CD4-positive, alpha-beta T cell (primary cell): ENCODE results near the gene SLC22A14. TPM values are rescaled to one million over a fixed set of nuclear protein-coding genes. Genes with fewer than 3 reads are reported as not detected.

Experiments used
- ATAC-seq: fragments of 200-7000 bp; cut with Tn5 transposase; one replicate; pipeline ENCODE4 v1.10.0; 2022; ENCODE audit warnings: mild to moderate bottlenecking; ENCODE audit not compliant: poor library complexity
- CTCF ChIA-PET: fragments of 350-600 bp; sonication (Branson Sonifier 250); formaldehyde crosslinking; loops from one replicate; lab custom pipeline; 2021; ENCODE audit warnings: antibody characterized with exemption, inconsistent platforms; lab: Charles Lee
- POLR2A ChIA-PET: fragments of 350-600 bp; sonication (Branson Sonifier 250); formaldehyde crosslinking; loops from one replicate; lab custom pipeline; 2021; ENCODE audit warnings: antibody characterized with exemption, inconsistent platforms; lab: Charles Lee
- DNase-seq, 14 experiments: peaks; one replicate each; pipeline ENCODE4 v3.0.0-alpha.2; 2013 to 2020; ENCODE audit warnings: mixed read lengths in 2 of 14
- H3K27ac ChIP-seq, 2 donors: one replicate each; pipeline versions ENCODE4 v1.5.1 to v1.7.0; 2013; ENCODE audit warnings: low read length in 2 of 2, low read depth in 1 of 2, mild to moderate bottlenecking in 1 of 2
- H3K27me3 ChIP-seq, 2 experiments: 1 replicate in 1 of 2; 2 replicates in 1 of 2; pipeline versions ENCODE4 v1.6.1 to v1.7.0; 2013; ENCODE audit warnings: low read length in 2 of 2, control low read depth in 1 of 2, mild to moderate bottlenecking in 1 of 2, moderate library complexity in 1 of 2; ENCODE audit not compliant: insufficient read depth in 2 of 2, control insufficient read depth in 1 of 2
- H3K36me3 ChIP-seq: one replicate; pipeline ENCODE4 v1.6.1; 2013; ENCODE audit warnings: low read length, control low read depth; ENCODE audit not compliant: insufficient read depth
- H3K4me1 ChIP-seq: one replicate; pipeline ENCODE4 v1.6.1; 2013; ENCODE audit warnings: low read length, control low read depth; ENCODE audit not compliant: insufficient read depth
- H3K4me3 ChIP-seq: one replicate; pipeline ENCODE4 v1.5.1; 2013; ENCODE audit warnings: mild to moderate bottlenecking, low read length, moderate library complexity
- H3K9me3 ChIP-seq, 2 experiments: 1 replicate in 1 of 2; 2 replicates in 1 of 2; pipeline versions ENCODE4 v1.6.1 to v1.7.0; 2013; ENCODE audit warnings: low read length in 2 of 2, mild to moderate bottlenecking in 2 of 2, control low read depth in 1 of 2, moderate library complexity in 1 of 2; ENCODE audit not compliant: control insufficient read depth in 1 of 2, insufficient read depth in 1 of 2
- H3K27ac Mint-ChIP-seq: one replicate; pipeline ENCODE4 v1.8.0; 2020; ENCODE audit warnings: mixed read lengths
- H3K27me3 Mint-ChIP-seq: one replicate; pipeline ENCODE4 v1.8.0; 2021; ENCODE audit warnings: mixed read lengths
- H3K36me3 Mint-ChIP-seq: one replicate; pipeline ENCODE4 v1.8.0; 2021; ENCODE audit warnings: low read depth, mixed read lengths
- H3K4me1 Mint-ChIP-seq: one replicate; pipeline ENCODE4 v1.8.0; 2021; ENCODE audit warnings: low read depth, mixed read lengths
- H3K4me3 Mint-ChIP-seq: one replicate; pipeline ENCODE4 v1.8.0; 2020; ENCODE audit warnings: mild to moderate bottlenecking, mixed read lengths
- H3K9me3 Mint-ChIP-seq: one replicate; pipeline ENCODE4 v1.8.0; 2020; ENCODE audit warnings: mixed read lengths
- intact Hi-C, 2 experiments: fragments of 100-400 bp; cut with DNase I in 1 of 2; cut with micrococcal nuclease in 1 of 2; formaldehyde crosslinking; loops; one replicate each; pipeline versions ENCODE4 v1.15.1 to v1.9.0; 2023 to 2025; cut with DNase I, micrococcal nuclease
- total RNA-seq, 174 experiments: library from RNA in 2 of 174; stranded (reverse) in 2 of 174; gene quantifications; one replicate each; pipeline ENCODE4 v1.2.3 and lab custom pipeline; 2021 to 2026
- TF ChIP-seq, protein P1 (sequence below): fragments of 200-600 bp; IDR thresholded peaks from one replicate; pipeline ENCODE4 v1.8.0; 2022; ENCODE audit warnings: antibody characterized with exemption, mild to moderate bottlenecking

Gene SLC22A14
- total RNA-seq, 2 experiments from 2014 or later = 0.11 TPM; not detected in 1

DNA sequence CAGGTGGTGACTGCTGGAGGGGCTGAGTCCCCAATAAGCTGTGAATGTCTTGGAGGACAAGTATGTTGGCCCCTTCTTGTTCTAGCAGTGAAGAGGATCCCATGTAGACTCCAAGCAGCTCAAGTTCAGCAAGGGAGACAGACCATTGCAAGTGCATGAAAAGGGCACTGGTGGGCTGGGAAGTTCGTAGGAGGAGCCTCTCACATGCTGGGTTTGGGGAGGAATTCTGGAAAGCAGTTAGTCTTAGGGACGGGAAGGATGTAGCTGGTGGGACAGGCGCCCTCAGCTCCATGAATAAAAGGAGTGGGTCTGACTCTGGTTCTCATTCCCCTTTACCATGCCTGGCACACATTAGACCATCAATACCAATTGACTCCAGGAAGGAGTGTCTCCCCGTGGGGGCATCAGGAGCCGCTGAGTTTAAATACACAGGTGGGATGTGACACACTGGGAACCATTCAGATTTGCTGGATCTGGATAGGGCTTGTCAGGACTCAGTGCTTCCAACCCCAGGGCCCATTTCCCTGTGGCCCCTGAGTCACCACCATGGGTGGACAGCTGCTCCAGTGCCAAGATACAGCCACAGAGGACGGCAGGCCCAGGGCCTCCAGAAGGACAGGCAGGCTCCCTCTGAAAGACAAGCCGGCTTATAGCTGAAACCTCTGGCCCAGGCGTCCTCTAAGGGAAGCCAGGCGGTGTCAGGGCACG, 63.9 kb downstream of the SLC22A14 start:
- Mint-ChIP-seq H3K36me3 (no peaks in the 10 kb centered on the region), H3K4me3 (peak overlapping the region; percentile 91), H3K4me1 (peaks cover 7% of the 10 kb centered on the region), H3K9me3 (no peaks in the 10 kb centered on the region), H3K27ac (no peak overlapping the region), H3K27me3 (no peaks in the 10 kb centered on the region)
- Histone ChIP-seq H3K27me3 (no peaks in the 10 kb centered on the region), H3K9me3 (no peaks in the 10 kb centered on the region), H3K27ac (no peak overlapping the region), H3K4me3 (peak overlapping the region; percentile 53), H3K36me3 (no peaks in the 10 kb centered on the region), H3K4me1 (peaks cover 16% of the 10 kb centered on the region)
- TF ChIP-seq, protein P1, sequence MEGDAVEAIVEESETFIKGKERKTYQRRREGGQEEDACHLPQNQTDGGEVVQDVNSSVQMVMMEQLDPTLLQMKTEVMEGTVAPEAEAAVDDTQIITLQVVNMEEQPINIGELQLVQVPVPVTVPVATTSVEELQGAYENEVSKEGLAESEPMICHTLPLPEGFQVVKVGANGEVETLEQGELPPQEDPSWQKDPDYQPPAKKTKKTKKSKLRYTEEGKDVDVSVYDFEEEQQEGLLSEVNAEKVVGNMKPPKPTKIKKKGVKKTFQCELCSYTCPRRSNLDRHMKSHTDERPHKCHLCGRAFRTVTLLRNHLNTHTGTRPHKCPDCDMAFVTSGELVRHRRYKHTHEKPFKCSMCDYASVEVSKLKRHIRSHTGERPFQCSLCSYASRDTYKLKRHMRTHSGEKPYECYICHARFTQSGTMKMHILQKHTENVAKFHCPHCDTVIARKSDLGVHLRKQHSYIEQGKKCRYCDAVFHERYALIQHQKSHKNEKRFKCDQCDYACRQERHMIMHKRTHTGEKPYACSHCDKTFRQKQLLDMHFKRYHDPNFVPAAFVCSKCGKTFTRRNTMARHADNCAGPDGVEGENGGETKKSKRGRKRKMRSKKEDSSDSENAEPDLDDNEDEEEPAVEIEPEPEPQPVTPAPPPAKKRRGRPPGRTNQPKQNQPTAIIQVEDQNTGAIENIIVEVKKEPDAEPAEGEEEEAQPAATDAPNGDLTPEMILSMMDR = no peak
- intact Hi-C loops = loop anchor here (1.0 to 10.0 kb wide), 7 partner anchors 133 to 491 kb away; no protein-coding TSS in a partner anchor
- ChIA-PET POLR2A (interaction anchor here (0.7 to 1.9 kb wide), 3 partner anchors 81 to 134 kb away, joined by 3 to 8 read pairs (median 3); no protein-coding TSS in a partner anchor), CTCF (interaction anchor here (0.7 to 3.2 kb wide), 8 partner anchors 110 to 306 kb away, joined by 3 to 27 read pairs (median 5); partner anchors contain the start of genes EXOG and OXSR1)
- DNase-seq = no peak
- ATAC-seq = no peak

DNA sequence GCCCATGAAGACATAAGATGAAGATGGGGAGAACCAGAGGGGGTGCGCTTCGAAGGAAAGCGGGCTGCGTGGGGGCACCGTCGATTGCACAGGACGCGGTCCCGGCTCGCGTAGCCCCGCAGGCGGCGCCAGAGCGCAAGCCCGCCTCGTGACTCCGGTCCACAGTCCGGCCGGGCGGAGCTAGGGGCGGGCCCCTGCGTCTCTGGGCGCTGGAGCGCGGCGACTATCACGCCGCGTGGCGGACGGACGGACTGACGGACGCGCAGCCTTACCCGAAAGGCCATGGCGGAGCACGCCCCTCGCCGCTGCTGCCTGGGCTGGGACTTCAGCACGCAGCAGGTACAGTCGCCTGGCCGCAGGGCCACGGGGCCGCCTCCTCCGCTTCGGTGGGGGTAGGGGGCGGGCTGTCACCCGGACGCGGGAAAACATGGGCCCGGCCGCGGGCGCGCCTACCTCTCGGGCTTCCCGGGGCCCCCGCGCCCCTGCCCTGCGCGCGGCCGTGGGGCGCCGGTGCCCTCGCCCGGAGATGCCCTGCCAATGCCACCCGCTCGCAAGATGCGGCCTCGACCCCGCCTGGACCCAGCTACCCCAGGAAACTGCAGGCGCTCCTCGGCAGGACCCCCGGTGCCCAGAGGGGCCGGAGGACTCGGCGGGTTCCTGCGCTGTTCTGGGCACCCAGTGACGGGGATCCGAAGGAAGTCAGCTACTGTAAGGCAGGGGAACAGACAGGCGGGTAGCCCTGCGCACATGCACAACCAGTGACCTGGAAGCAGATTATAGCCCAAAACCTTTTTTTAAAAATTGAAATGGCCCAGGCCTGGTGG, 64.7 kb downstream of the SLC22A14 start, which contains the start of gene XYLB:
XYLB (plus strand) TSS at position 199 of the 824 bp plus-strand sequence; CDS start at position 283, 84 bp downstream.
- H3K4me3 ChIP-seq = peak within 1 kb of the TSS; percentile 53
- H3K36me3 ChIP-seq = no peaks in the 10 kb centered on the region
- no peak within 1 kb of the TSS for H3K27ac Mint-ChIP-seq
- H3K27ac ChIP-seq = no peak within 1 kb of the TSS
- CTCF ChIA-PET = interaction anchor here (0.7 to 3.2 kb wide), 9 partner anchors 57 to 307 kb away, joined by 3 to 27 read pairs (median 5); partner anchors contain the start of genes EXOG and OXSR1
- H3K27me3 ChIP-seq = no peaks in the 10 kb centered on the region
- intact Hi-C loops = loop anchor here (1.0 to 10.0 kb wide), 6 partner anchors 133 to 492 kb away; no protein-coding TSS in a partner anchor
- TF ChIP-seq, protein P1 = peak; percentile 80
- POLR2A ChIA-PET = interaction anchor here (0.7 to 1.9 kb wide), 7 partner anchors 80 to 308 kb away, joined by 3 to 8 read pairs (median 4); partner anchors contain the start of genes ACVR2B and DLEC1
- DNase-seq (peak; percentile 42 to 87 (median 66)), ATAC-seq (peak; percentile 95)
- H3K9me3 Mint-ChIP-seq = no peaks in the 10 kb centered on the region
- H3K27me3 Mint-ChIP-seq = no peaks in the 10 kb centered on the region
- H3K4me1 Mint-ChIP-seq = peaks cover 7% of the 10 kb centered on the region
- H3K4me1 ChIP-seq = peaks cover 16% of the 10 kb centered on the region
- peak within 1 kb of the TSS; percentile 91 for H3K4me3 Mint-ChIP-seq
- H3K36me3 Mint-ChIP-seq = no peaks in the 10 kb centered on the region
- no peaks in the 10 kb centered on the region for H3K9me3 ChIP-seq
